MCF 10A (cell line): ENCODE measurements around the gene UNKL. TPM values are rescaled to one million over a fixed set of nuclear protein-coding genes. Genes with fewer than 3 reads are reported as not detected.

Source experiments
- BruUV-seq: library from RNA; stranded (reverse); fragments of 400-500 nt; replicated peaks from 2 replicates; lab custom pipeline; 2021; lab: Mats Ljungman, UMichigan
- CTCF ChIA-PET: fragments of 300-600 bp; sonication (Branson Sonifier 250); formaldehyde crosslinking; extraction: SDS; loops from one replicate; lab custom pipeline; 2021; ENCODE audit warnings: antibody characterized with exemption, inconsistent platforms; lab: Yijun Ruan, JAX
- POLR2A ChIA-PET: fragments of 300-600, 350-650 bp; sonication (Branson Sonifier 250); formaldehyde crosslinking; extraction: SDS; loops from one replicate; lab custom pipeline; 2020; ENCODE audit warnings: antibody characterized with exemption, inconsistent platforms; lab: Yijun Ruan, JAX
- DNase-seq: peaks from one replicate; pipeline ENCODE4 v3.0.0-alpha.2; 2018; ENCODE audit not compliant: unreplicated experiment
- H3K27ac Mint-ChIP-seq: one replicate; pipeline ENCODE4 v1.8.0; 2022; ENCODE audit warnings: mild to moderate bottlenecking, low read depth, mixed read lengths; ENCODE audit not compliant: unreplicated experiment
- H3K27me3 Mint-ChIP-seq: one replicate; pipeline ENCODE4 v1.8.0; 2022; ENCODE audit warnings: mixed read lengths; ENCODE audit not compliant: insufficient read depth, unreplicated experiment
- H3K36me3 Mint-ChIP-seq: one replicate; pipeline ENCODE4 v1.8.0; 2022; ENCODE audit warnings: mild to moderate bottlenecking, moderate library complexity, mixed read lengths; ENCODE audit not compliant: insufficient read depth, unreplicated experiment
- H3K4me1 Mint-ChIP-seq: one replicate; pipeline ENCODE4 v1.8.0; 2022; ENCODE audit warnings: mixed read lengths; ENCODE audit not compliant: insufficient read depth, unreplicated experiment
- H3K4me3 Mint-ChIP-seq: one replicate; pipeline ENCODE4 v1.8.0; 2022; ENCODE audit warnings: mild to moderate bottlenecking, moderate library complexity, mixed read lengths; ENCODE audit not compliant: unreplicated experiment
- H3K9me3 Mint-ChIP-seq: one replicate; pipeline ENCODE4 v1.8.0; 2022; ENCODE audit warnings: mixed read lengths; ENCODE audit not compliant: unreplicated experiment
- CTCF ChIP-seq: fragments of 200-600 bp; IDR thresholded peaks from one replicate; pipeline ENCODE4 v1.8.0; 2022; ENCODE audit warnings: antibody characterized with exemption, mild to moderate bottlenecking; ENCODE audit not compliant: unreplicated experiment
- intact Hi-C: fragments of 100-400 bp; cut with micrococcal nuclease; formaldehyde crosslinking; loops from 2 replicates; pipeline ENCODE4 v1.14.1; 2022
- total RNA-seq: library from RNA; stranded (reverse); gene quantifications from 2 replicates; pipeline ENCODE4 v1.2.3, GENCODE V29; 2022

The UNKL gene
- total RNA-seq, 1 experiment from 2014 or later: 12.3 TPM

GRCh38 chr16:1430214-1430758, 15.8 kb upstream of the UNKL start:
- H3K9me3 Mint-ChIP-seq: no peaks in the 10 kb centered on the region
- ChIA-PET POLR2A (interaction anchor here (1.7 kb wide), 1 partner anchor 63 kb away, joined by 6 read pairs; the partner anchor contains the start of gene TELO2), CTCF (no interaction called here)
- intact Hi-C loops: no loop called here
- H3K4me1 Mint-ChIP-seq: no peaks in the 10 kb centered on the region
- no peaks in the 10 kb centered on the region for H3K27me3 Mint-ChIP-seq
- H3K27ac Mint-ChIP-seq: no peak overlapping the region
- no TSS peak for BruUV-seq
- H3K36me3 Mint-ChIP-seq: no peaks in the 10 kb centered on the region
- no peak for TF ChIP-seq CTCF
- DNase-seq: no peak
- no peak overlapping the region for H3K4me3 Mint-ChIP-seq

- no peaks in the 10 kb centered on the region for H3K4me1 Mint-ChIP-seq
- intact Hi-C loops: loop anchor here (10.0 kb wide), 2 partner anchors 125 to 275 kb away; partner anchors contain the start of genes MAPK8IP3 and UBE2I
- no peaks in the 10 kb centered on the region for H3K27me3 Mint-ChIP-seq
- ChIA-PET POLR2A (interaction anchor here (0.5 to 1.7 kb wide), 4 partner anchors 9 to 303 kb away, joined by 3 to 11 read pairs (median 5); partner anchors contain the start of genes TELO2 and UQCC4), CTCF (interaction anchor here (0.9 kb wide), 1 partner anchor 167 kb away, joined by 3 read pairs; no protein-coding TSS in a partner anchor)
- DNase-seq: no peak
- TF ChIP-seq CTCF: no peak
- no peaks in the 10 kb centered on the region for H3K36me3 Mint-ChIP-seq
- H3K4me3 Mint-ChIP-seq: no peak overlapping the region
- BruUV-seq: no TSS peak
- H3K27ac Mint-ChIP-seq: no peak overlapping the region
- H3K9me3 Mint-ChIP-seq: no peaks in the 10 kb centered on the region
Observed at GRCh38 chr16:1429631-1430030, 15.1 kb upstream of the UNKL start.

- no peak overlapping the region for H3K4me3 Mint-ChIP-seq
- POLR2A ChIA-PET: interaction anchor here (0.6 to 1.7 kb wide), 4 partner anchors 8 to 86 kb away, joined by 3 to 11 read pairs (median 5); partner anchors contain the start of genes TELO2 and UQCC4
- no peaks in the 10 kb centered on the region for H3K9me3 Mint-ChIP-seq
- intact Hi-C loops: loop anchor here (10.0 kb wide), 2 partner anchors 124 to 276 kb away; partner anchors contain the start of genes MAPK8IP3 and UBE2I
- DNase-seq: no peak
- TF ChIP-seq CTCF: no peak
- no peaks in the 10 kb centered on the region for H3K27me3 Mint-ChIP-seq
- H3K27ac Mint-ChIP-seq: no peak overlapping the region
- H3K36me3 Mint-ChIP-seq: no peaks in the 10 kb centered on the region
- H3K4me1 Mint-ChIP-seq: no peaks in the 10 kb centered on the region
- CTCF ChIA-PET: interaction anchor here (0.6 to 1.4 kb wide), 7 partner anchors 10 to 562 kb away, joined by 3 to 5 read pairs (median 3); no protein-coding TSS in a partner anchor
- no TSS peak for BruUV-seq
Observed at GRCh38 chr16:1429012-1429411, 14.5 kb upstream of the UNKL start.

GRCh38 chr16:1428511-1428910, 14.0 kb upstream of the UNKL start:
- DNase-seq: peak; percentile 68
- intact Hi-C loops: loop anchor here (10.0 kb wide), 2 partner anchors 124 to 276 kb away; partner anchors contain the start of genes MAPK8IP3 and UBE2I
- no peaks in the 10 kb centered on the region for H3K9me3 Mint-ChIP-seq
- POLR2A ChIA-PET: interaction anchor here (1.7 kb wide), 2 partner anchors 8 to 65 kb away, joined by 6 to 11 read pairs; partner anchors contain the start of genes TELO2 and UQCC4
- H3K27ac Mint-ChIP-seq: peak overlapping the region; percentile 86
- BruUV-seq: no TSS peak
- CTCF ChIA-PET: interaction anchor here (0.6 to 1.4 kb wide), 9 partner anchors 10 to 562 kb away, joined by 3 to 5 read pairs (median 3); no protein-coding TSS in a partner anchor
- H3K4me1 Mint-ChIP-seq: no peaks in the 10 kb centered on the region
- no peaks in the 10 kb centered on the region for H3K27me3 Mint-ChIP-seq
- no peaks in the 10 kb centered on the region for H3K36me3 Mint-ChIP-seq
- peak overlapping the region; percentile 73 for H3K4me3 Mint-ChIP-seq
- peak; percentile 59 for TF ChIP-seq CTCF
